HG03439 (cell line): ENCODE measurements around the gene USP6NL.
A peak's percentile ranks its signal among the peaks of the same experiment; 100 is the strongest.

Experiments used
- ATAC-seq: cut with Tn5 transposase; IDR thresholded peaks from one replicate; pipeline ENCODE4 v1.9.1; 2021; ENCODE audit warnings: mild to moderate bottlenecking, moderate library complexity; ENCODE audit not compliant: unreplicated experiment

USP6NL gene

GRCh38 chr10:11617233-11617632 is 5.8 kb upstream of the USP6NL start:
- no peak for ATAC-seq

GRCh38 chr10:11616021-11616420 is 4.6 kb upstream of the USP6NL start:
- no peak for ATAC-seq

GRCh38 chr10:11615396-11615795 is 3.9 kb upstream of the USP6NL start:
- ATAC-seq = no peak

GRCh38 chr10:11612021-11613001 is 861 bp upstream of the USP6NL start:
- no peak for ATAC-seq

GRCh38 chr10:11610826-11611247 is 613 bp downstream of the USP6NL start:
- ATAC-seq = peak; percentile 10

DNA sequence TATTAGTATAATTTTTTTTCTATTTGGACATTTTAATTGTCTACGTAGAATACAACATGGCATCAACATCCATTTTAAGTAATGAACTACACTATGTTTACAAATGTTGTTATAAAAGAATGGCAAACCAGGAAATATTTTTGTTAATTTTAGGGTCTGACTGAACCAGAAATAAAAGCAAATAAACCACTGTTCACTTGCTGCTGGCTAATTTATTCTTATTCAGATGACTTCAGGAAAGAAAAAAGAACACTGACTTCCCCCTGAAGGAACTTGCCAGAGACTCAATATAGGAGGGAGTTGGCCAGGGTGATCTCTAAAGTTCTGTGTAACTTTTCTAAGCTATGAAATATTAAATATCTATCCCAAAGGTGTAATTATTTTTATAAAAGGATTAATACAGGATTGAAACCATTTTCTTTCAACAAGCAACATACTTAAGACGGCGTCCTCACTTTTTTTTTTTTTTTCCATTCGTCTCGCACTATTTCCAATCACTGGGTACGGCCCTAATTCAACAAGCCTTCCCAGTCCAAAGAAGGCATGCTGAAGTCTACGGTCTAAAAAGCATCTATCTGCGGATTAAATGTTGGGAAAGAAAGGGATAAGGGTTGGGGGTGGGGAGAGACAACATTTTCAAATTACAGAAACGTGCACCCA is 1.2 kb downstream of the USP6NL start:
- ATAC-seq = no peak

GRCh38 chr10:11609492-11610093 is 1.9 kb downstream of the USP6NL start:
- ATAC-seq = no peak

DNA sequence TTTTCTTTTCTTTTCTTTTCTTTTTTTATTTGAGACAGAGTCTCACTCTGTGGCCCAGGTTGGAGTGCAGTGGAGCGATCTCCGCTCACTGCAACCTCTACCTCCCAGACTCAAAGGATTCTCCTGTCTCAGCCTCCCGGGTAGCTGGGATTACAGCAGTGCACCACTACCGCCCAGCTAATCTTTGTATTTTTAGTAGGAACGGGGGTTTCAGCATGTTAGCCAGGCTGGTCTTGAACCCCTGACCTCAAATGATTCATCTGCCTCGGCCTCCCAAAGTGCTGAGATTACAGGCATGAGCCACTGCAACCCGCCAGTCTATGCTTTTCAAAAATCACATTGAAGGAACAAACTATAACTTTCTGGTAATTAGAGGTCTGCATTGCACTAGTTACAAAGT is 2.4 kb downstream of the USP6NL start:
- ATAC-seq = no peak

DNA sequence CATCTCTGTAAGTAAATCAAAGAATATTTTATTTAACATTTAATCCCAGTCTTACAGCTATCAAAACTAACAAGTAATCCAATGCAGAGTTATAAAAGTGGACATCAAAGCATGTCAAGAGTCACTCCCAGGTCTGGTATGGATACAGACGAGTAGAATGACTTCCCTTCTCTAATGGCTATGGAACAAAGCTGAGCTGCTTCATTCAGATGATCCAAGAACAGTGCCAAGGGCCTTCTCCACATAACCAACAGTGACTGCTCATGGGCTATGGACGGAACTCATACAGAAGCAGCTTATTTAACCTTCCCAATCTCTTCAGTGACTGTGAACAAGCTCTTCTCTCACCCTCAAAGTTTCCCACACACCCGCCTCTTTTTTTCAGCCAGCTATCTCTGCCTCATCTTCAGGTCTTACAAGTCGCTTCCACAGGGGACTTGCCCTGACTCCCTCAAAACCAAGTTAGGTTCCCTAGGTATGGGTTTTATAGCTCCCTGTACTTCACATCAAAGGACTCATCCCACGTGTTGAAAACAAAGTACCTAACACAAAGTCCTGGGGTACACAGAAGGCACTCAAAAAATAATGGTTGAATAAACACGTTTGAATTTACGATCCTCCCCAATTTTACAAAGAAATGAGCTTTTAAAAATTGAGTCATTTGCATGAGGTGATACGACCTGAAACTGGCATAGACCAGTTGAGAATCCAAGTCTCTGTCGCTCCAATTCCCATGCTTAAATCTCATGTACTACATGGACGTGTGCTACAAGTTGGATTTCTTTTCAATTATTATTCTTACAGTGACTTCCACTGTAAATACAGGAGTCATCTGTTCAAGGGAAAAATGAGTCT is 3.1 kb downstream of the USP6NL start:
- ATAC-seq = no peak

- ATAC-seq = no peak
Measured at GRCh38 chr10:11605807-11606408, 5.5 kb downstream of the USP6NL start.

GRCh38 chr10:11604865-11605650 is 6.4 kb downstream of the USP6NL start:
- no peak for ATAC-seq

DNA sequence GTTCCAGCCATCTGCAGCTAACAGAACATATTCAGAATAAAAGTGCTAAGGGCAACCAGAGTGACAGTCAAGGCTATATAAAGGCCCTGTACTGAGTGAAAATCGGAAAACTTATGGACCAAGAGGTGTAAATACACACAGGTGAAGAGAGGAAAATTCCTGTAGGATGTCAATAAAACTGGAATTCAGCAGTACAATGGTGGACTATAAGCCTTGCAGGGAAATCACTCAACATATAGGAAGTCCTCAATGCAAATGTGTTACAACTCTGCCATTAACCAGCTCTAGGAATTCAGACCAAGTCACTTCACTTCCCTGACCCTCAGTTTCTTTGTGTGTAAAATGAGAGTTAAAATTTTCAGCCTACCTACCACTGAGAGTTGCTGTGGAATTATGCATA is 7.7 kb downstream of the USP6NL start:
- no peak for ATAC-seq

DNA sequence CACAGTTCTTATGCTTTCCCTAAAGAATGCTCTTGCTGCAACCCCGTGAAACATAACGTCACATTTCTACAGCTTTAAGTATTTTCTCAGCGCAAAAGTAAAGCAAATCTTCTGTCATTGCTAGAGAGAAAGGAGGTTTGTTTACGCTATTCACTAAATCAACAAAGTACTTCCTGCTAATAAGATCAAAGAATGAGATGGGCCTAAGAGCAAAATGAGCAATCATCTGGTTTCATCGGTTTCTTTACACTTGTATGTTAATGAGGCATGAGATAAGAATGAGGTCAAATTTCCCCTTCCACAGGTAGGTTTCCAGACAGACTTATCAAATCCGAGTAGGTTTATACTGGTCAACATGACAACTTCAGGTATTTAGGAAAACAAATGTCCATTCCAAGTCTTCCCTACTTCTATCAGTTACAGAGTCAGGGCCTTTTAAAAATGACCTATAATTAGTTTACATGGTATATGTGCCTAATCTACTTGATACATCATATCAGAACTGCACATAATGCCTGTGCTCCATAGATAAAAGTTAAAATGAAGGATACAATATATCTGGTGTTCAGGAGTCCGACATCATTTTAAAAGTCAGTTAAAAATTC is 8.4 kb downstream of the USP6NL start:
- no peak for ATAC-seq

GRCh38 chr10:11602358-11602757 is 9.1 kb downstream of the USP6NL start:
- no peak for ATAC-seq

DNA sequence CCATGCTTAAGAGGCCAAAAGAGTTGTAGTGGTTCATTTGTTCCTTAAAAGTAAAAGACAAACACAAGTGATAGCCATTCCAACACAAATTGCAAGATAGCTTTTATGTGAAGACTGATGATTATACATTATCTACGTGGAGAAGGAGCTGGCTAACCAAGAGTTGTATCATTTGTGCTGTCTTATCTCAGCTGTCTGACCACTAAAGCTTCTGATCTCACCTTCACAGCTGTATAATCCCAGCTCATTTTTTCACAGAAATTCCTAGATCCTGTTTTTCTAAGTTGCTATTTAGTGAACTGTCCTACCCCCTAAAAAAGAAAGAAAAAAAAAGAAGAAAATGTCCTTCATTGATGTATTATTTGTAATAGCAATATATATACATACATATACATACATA is 9.8 kb downstream of the USP6NL start:
- ATAC-seq = no peak

- ATAC-seq = no peak
Measured at GRCh38 chr10:11600280-11600679, 11.2 kb downstream of the USP6NL start.

DNA sequence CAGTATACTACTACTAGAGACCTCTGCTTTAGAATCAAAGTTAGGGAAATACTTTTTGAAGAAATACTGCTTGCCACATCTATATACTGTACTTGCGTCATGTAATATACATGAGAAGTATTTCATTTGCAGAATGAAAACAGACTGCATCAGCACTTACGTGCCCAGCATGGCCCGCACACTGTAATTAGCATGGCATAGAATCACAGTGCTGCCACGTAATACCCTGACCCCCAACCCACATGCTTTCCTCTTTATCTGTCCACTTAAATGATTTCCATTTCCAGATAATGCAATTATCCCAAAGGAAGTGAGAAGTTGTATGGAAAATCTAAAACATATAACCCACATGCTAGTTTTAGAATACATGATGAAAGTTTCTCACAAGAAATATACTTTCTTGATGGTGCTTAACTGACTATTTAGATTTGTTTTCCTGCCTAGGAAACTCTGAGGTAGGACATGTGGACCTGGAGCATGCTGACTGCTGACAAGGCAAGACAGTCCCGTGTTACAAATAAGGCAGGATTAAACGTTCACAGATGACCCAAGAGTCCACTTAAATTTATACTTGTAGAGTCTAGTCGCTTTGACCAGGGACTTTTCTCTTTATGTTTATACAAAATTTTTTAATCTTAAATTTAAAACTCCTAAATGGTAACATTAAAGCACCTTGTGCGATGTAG is 12.6 kb downstream of the USP6NL start:
- no peak for ATAC-seq

- ATAC-seq = no peak
Measured at GRCh38 chr10:11597470-11597869, 14.0 kb downstream of the USP6NL start.

DNA sequence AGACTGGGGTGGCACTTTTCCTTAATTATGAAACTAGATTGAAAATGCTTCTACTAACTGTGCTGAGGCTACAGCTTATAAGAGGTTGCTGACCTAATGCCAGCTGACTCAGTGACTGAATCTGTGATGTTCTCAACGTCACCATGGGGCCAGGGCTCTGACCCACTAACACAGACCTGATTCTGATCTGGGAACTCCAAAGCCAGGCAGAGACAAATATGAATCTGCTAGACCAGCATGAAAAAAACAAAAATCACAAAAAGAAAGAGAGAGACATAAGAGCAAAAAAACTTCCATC is 16.1 kb downstream of the USP6NL start:
- ATAC-seq = no peak
